Measurements from ENCODE around the gene ZNF189. TPM values are rescaled to one million over a fixed set of nuclear protein-coding genes. Genes with fewer than 3 reads are reported as not detected.

ZNF189 gene
- polyA plus RNA-seq, 1 donor = 54.5 TPM

DNA sequence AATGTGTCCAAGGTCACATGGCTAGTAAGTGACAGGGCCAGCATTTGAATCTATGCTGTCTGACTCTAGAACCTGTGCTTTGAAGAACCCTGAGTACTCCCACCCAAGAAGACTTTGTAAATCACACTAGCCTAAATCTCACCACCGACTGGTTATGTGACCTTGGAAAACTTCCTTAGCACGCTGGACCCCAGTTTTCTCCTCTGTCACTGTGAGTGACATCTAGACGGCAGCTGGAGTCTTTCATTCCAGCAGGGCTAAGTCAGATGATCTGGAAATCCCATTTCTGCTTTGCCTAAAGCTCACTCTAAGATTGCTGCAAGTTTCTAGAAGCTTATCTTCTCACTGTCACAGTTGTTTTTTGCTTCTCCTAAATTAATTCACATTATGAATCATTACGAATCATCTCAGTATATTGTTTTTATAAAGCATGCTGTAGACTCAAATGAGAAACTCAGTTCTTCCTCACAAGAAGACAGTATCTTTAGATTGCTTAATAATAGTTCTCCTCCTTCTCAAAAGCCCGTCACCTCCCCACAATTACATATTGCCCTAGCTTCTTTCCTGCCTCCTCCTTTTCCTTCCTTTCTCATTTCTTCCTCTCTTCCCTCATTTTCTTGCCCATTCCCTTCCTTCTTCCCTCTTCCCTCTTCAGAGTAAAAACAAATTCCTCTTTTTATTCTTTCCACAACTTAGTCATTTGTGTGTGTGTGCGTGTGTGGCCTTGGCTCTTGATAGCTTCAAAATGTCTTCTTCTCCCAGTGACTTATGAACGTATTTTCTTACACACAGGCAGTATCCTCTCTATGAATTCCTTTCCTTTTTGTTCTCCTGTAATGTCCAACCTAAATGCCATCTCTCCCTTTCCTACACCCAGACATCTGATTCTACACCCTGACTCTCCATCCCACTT, 20.1 kb downstream of the ZNF189 start:
- DNase-seq = no peak

DNA sequence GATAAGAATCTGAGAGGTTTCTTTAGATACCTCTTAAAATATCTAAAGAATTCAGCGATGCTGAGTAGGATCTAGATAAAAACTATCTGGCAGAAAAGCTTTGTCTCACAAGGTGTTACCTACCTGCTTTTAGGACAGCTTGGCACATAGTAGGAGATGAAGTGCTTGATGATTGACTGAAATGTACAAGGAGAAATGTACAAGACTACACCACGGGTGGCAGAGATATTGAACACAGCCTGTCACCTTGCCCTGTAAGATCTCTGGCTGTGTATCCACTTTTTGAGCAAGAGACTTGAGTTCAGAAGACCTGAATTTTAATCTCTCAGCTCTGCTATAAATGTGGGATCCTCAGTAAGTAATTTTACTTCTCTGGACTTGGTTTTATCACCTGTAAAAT, 21.2 kb downstream of the ZNF189 start:
- no peak for DNase-seq

DNA sequence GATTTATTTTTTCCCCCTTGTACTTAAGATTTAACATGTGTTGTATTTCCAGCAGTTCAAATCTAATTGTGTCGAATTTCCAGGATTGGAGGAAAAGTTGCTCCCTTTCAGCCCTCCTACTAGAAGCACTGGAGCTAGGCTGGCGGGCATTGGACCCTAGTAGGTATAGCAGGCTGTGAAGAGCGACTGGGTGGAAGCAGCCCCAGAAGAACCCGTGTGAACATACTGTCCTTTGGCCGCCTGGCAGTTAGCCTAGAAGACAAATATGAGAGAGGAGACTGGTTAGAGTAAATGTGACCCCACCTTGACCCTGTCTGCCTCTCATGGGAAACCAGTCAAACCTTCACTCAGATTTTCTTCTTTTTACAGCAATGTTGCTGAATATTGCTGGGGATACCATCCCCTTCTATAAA, 23.0 kb downstream of the ZNF189 start:
- DNase-seq = no peak

DNA sequence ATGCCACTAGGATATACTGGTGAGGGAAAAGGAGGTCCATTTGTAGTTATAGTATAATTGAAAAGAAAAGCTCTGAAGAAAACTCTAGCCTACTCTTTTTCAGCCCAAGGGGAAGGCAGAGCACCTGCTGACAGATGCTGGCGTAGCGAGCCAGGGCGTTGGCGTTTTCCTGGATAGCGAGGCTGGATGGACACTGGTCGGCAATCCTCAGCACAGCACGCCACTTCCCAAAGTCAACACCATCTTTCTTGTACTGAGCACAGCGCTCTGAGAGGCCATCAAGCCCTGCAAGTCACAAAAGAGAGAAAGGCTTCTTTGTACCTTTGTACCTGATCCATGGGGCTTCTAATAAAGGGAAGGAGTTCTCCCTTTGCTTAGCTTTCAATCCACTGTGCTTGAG, 28.7 kb downstream of the ZNF189 start:
- DNase-seq = no peak

DNA sequence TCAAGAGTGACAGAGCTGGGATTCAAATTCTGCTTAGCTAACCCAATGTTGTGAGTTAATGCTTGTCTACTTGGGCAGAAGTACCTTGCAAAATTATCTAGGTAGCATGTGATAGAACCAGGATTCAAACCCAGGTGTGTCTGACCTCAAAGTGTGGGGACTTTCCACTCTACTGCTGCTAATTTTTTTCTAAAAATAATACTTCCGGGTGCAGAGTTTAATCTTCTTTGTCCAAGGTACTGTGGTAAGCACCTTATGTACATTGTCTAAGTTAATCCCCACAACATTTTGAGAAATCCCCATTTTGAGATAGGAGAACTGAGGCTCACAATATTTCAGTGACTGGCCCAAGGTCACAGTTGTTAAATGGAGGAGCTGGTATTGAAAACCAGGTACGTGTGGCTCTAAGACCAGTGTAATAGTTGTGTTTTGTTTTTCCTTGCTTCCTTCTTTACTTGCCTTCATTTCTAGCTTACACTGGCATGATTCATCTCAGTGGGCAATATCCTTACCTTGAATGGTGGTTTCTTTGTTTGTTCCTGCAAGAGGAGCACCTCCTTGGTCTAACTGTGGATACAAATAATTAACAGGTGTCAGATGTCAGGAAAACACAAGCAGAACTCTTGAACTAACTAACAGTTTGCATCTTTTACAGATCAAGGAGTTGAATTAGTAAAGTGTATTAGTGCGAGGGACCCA, 29.5 kb downstream of the ZNF189 start:
- DNase-seq = no peak

DNA sequence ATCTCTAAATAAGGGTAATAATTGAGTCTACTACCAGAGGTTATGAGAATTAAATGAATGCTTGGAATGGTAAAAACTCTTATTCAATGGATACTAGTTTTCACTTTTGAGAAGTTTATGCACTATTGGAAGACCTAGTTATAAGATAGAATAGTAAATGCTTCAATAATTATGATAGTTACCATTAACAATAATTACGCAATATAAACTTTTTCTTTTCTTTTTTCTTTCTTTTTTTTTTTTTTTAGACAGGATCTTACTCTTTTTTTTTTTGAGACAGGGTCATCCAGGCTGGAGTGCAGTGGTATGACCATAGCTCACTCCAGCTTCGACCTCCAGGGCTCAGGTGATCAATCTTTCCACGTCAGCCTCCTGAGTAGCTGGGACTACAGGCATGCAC, 30.3 kb downstream of the ZNF189 start:
- no peak for DNase-seq

DNA sequence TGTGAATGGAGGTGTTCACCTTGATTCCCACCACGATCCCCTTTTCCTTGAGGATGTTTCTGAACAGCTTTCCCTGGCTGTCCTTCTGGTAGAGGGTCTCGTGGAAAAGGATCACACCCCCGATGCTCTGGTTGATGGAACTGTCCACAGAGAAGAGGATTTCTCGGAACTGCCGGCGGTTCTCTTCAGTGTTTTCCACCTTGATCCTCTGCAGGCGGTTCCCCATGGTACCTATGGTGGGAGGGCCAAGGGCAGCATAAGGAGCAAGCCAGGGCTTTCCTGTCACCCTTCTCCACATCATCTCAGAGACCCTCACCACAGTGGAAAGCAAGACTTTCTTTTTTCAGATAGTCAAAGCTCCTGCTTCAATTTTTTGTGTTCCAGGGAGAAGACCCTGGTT, 31.1 kb downstream of the ZNF189 start:
- no peak for DNase-seq

DNA sequence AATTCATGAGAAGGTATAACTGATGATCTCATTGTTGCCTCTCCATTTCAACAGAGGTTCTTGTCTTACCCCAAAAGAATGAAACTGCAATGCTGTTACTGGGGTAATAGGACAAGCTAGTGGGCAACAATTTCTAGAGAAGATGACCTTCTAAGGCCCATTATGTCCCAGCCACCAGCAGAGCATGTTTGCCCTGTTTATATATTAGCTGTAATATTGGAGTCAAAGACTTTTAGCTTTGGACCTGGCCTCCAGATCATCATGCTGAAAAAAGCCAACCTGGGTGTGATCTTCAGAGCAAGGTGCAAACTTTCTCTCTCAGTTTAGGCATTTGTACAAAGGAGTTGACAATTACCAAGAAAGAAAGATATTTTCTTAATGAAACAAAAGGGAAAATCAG, 33.5 kb downstream of the ZNF189 start:
- DNase-seq = no peak

DNA sequence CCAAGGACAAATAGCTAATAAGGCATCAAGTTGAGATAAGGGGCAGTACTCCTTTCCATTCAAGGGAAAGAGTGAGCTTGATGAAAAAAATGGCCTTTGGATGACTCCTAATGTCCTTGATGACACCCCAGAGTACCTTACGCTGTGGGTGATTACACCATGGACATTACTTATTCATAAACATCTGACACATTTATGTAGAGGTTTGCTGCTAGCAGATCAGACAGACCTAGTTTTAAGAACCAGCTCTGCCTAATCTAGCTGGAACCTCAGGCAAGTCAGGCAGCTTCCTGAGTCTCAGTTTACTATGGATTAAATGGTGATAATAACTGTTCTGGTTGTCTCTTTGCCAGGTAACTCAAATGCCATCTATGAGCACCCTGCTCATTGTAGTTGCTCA, 34.1 kb downstream of the ZNF189 start:
- no peak for DNase-seq

DNA sequence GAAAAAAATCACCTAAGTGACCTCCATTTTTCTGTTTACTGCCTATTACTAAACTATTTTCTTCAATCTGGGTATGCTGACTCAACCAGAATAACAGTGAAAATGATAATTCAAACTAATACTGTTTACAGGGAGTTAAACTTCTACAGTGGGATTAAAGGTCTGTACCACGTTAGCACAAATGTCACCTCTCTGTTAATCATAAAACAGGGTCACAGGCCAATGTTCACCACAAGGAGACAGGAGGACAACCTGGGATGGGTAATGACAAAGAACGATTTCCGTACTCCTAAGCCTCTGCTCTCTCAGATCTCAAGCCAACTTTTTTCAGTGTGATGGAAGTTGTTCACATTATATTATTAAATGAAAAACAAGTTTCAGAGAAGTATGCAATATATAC, 34.6 kb downstream of the ZNF189 start:
- DNase-seq = no peak

DNA sequence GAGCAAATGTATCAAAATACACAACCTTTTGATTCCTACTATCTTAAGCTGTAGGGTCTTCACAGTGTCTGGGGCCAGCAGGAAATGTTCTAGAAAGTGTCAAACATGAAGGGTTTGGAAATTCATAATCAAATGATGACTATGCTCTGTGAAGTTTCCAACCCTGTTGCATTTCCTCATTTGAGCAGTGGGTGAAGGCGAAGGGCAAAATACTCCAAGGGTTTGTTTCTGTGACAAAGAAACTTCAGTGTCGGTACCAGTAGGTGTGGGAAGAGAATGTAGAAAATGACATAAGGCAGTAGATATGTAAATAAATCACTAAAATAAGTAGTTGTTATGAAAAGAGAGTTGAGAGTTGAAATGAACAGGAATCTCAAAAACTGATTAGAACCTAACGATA, 36.3 kb downstream of the ZNF189 start:
- DNase-seq = no peak

DNA sequence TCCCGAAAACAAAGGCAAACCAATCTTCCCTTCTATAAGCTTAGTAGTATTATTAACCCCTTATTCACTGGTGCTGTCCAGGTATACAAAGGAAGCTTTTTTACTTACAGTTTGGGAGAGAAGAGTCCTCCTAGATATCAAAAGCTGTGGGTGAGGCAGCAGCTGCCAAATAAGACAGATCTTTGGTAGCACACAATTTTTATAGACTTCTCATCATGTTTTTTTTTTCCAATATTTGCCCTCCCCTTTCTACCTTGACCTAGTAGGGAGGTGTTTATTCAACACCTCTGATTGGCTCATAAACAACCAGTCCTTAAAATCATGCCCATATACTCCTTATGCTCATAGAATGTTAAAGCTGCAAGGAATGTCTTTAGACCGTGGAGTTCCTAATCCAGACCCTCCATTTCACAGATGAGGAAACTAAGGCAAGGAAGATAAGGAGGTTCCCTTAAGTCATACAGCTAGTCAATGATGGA, 37.0 kb downstream of the ZNF189 start, which contains the start of gene ALDOB:
Gene ALDOB, minus strand, starts transcription at position 174 of the 479 bp plus-strand sequence. CDS start 4,887 bp downstream, outside the sequence.
- DNase-seq = no peak

DNA sequence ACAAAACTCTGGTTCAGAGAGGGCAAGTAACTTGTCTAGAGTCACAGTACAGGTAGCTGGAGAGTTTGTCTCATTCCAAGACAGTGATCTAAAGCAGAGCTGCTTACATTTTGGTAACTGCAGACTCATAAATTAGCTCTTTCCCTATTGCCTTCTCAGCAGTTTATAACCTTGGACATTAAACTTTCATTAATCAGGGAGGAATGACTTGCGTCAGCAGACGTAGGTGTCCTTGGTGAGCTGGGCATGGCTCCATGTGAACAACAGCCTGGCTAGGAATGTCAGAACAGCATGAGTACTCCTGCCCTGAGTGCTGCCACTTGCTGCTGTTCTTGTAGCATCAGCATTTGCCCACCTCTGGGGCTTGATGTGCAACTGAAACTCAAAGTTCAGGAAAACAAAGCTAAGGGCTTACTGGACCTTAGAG, 39.2 kb downstream of the ZNF189 start:
- no peak for DNase-seq

DNA sequence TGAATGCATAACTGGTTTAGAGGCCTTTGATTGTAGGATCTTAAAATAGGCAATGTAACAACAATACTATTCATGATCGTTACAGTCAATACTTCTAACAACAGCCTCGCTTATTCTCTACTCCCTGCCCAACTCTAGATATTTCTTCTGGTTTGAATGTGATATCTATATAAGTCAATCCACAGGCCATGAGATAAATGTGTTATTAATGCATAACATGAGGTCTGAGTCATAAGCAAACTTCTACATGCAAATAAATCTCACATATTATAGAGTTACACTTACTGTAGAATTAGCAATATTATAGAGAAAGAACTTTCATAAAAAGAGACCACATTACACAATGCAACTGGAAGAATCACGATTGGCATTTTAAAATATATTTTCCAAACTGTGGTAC, 39.9 kb downstream of the ZNF189 start:
- no peak for DNase-seq

DNA sequence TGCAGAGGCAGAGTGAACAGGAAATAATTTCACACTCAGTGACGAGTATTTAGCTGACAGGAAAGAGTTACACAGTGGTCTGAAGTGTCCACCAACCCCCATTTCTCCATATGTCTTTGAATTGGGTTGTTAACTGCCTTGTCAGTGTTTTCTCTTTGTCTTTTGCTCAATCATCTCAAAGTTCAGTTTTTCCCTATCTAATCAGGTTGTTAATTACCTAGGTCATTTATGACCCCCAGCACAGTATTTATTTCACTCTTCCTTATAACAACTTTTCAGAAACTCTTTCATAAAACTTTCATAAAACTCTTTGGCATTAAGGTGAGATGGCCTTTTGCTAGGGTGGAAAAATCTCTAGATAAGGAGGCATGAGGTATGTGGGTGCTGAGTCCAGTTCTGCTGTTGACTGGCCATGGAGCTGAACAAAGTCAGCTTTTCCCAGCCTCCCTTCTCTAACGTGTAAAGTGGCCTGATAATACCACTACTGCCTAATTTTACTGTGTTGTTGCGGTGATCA, 42.1 kb downstream of the ZNF189 start:
- no peak for DNase-seq

DNA sequence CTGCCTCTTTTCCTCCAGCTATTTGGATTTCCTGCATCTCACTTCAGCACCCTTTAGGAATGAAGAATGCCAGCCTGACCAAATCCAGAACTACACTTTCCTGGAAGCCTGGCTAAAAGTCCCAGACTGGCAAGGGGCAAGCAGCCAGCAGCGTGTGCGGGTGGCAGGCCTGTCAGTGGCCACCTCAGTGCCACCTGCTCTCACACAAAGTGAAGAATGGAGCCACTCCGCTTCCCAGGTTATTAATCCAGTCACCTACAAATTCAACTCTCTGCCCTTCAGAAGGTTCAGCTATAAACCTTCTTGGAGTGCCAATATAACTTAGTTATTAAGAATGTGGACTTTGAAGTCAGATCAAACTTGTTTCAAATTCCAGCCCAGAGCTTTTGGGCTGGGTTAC, 43.7 kb downstream of the ZNF189 start:
- no peak for DNase-seq

DNA sequence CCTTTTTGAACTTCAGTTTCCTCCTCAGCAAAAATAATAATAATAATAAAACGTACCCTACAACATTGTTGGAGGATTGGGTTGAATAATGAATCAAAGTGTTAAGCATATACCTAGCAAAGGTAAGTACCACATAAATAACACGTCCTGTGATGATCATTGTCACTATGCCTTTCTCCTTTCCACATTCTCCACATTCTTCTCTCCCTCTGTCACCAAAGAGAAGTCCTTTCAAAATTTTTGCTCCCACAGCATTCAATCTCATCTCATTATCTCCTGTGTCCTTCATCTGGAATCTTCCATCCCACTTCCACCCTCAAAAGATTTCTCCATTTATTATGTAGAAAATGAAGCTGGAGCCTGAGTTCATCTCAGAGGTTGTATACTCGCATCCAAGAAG, 44.1 kb downstream of the ZNF189 start:
- no peak for DNase-seq

DNA sequence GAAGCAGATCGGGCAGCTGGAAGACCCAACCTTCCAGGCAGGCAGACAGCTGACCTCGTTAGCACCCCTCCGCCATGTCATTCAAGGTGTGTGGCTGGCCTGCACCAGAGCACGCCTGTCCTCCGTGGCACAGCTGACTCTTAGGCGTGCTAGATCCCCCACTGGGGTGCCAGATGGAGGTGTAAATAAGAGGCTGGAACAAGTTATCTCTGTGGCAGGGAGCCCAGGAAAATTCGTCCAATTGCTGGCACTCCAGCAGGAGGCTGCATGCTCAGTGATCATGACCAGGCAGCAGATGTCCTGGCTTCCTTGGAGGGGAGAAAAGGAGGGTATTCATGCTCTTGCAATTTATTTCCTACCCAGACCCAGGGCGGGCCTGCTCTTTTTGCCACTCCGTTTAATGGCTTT, 44.7 kb downstream of the ZNF189 start:
- DNase-seq = no peak

DNA sequence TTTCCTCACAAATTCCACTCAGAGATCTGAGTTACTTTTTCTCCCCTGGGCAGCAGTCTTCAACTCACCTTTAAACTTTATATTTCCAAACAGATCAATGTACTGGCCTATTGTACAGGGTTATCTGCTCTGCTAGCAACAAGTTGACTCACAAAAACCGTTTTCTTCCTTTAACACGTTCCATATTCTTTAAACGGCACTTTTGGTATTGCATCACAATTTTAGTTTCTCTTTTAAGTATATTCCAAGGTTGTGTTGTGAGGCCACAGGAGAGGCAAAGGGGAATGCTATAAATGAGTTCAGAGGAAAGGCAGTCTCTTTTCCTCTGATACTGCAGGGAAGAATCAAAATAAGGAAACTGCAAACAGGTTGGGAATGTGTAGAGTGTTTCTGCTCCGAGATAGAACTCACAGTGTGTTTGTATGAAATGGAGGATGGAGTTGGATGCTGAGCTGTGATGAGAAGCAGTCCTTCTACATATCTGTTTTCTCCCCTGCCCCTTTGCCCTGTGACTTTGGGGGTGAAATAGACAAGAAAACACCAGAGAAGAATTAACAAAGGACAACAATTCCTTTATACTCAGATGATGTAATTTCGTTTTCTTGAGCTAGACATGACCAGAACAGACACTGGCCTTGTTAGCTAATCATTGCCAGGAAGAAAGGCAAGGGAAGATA, 46.8 kb downstream of the ZNF189 start:
- DNase-seq = no peak

DNA sequence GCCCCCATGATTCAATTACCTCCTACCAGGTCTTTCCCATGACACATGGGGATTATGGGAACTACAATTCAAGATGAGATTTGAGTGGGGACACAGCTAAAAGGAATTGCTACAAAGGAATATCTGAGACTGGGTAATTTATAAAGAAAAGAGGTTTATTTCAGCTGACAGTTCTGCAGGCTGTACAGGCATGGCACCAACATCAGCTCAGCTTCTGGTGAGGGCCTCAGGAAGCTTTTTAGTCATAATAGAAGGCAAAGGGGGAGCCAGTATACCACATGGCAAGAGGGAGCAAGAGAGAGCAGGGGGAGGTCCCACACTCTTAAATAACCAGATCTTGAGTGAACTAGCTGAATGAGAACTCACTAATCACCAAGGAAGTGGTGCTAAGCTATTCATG, 48.1 kb downstream of the ZNF189 start:
- no peak for DNase-seq

DNA sequence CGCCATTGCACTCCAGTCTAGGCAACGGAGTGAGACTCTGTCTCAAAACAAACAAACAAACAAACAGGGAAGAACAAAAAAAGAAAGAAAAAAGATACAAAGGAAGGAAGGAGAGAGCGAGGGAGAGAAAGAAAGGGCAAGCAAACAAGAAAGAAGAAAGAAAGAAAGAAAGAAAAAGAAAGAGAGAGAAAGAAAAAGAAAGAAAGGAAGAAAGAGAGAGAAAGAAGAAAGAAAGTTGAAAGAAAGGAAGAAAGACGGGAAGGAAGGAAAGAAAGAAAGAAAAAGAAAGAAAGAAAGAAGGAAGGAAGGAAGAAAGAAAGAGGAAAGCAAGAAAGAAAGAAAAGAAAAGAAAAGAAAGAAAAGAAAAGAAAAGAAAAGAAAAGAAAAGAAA, 50.0 kb downstream of the ZNF189 start:
- DNase-seq = no peak

DNA sequence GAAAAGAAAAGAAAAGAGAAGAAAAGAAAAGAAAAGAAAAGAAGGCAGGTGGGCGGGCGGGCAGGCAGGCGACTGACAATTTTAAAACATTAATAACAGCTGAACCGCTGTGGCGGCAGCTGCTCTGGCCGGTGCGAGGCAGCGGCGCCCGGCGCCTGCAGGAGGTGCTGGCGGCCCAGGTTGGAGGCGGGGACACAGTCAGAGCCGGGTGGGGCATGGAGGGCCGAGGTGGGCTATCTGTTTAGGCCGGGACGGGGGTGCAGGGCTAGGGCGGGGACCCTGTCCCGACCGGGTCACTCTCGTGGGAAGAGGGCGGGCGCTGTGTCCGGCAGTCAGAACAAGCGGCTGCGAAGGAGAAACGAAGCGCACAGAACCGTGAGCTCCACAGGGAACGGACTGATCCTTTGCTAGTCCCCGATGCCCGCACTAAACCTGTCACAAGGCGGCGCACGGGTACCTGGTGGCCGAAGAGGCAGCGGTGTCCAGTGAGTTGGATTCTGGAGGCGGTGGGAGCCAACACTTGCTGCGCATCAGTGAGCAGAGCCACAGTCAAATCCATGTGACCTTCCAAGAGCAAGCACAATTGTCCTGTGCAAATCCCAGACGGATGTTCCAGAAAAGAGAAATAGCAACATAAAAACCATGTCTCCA, 50.5 kb downstream of the ZNF189 start:
- DNase-seq = peak; percentile 66

Data from left kidney (tissue), 2 donors.